H1 (cell line): ENCODE data around the gene LPXN. TPM values are rescaled to one million over a fixed set of nuclear protein-coding genes. Genes with fewer than 3 reads are reported as not detected.
A peak's percentile ranks its signal among the peaks of the same experiment; 100 is the strongest.

ENCODE experiments used
- CTCF ChIA-PET: fragments of 300-600 bp; sonication (Branson Sonifier 250); formaldehyde crosslinking; loops from one replicate; lab custom pipeline; 2021; ENCODE audit not compliant: partially characterized antibody; lab: Charles Lee
- POLR2A ChIA-PET: fragments of 300-600 bp; sonication (Branson Sonifier 250); formaldehyde crosslinking; loops from one replicate; lab custom pipeline; 2021; ENCODE audit warnings: inconsistent platforms; ENCODE audit not compliant: partially characterized antibody; lab: Charles Lee
- DNase-seq, 2 experiments: peaks; one replicate each; pipeline versions ENCODE4 v3.0.0 to v3.0.0-alpha.2; 2010 to 2022; ENCODE audit warnings: low spot score in 2 of 2, low read depth in 1 of 2, mixed read lengths in 1 of 2
- FAIRE-seq: peaks from 2 replicates; lab custom pipeline; 2011; peaks lifted over from hg19 to GRCh38; lab: Jason Lieb, UNC
- H2AFZ ChIP-seq: 2 replicates; pipeline ENCODE4 v1.8.1; 2012; ENCODE audit warnings: low read length, inconsistent platforms
- H2AK5ac ChIP-seq: 2 replicates; pipeline ENCODE4 v1.6.1; 2013; ENCODE audit warnings: low read depth, low read length
- H2BK120ac ChIP-seq: replicated peaks from 2 replicates; pipeline ENCODE3; 2013; ENCODE audit warnings: low read depth, low read length, inconsistent platforms
- H2BK12ac ChIP-seq: 2 replicates; pipeline ENCODE4 v1.6.1; 2013; ENCODE audit warnings: low read depth, low read length
- H2BK15ac ChIP-seq: 2 replicates; pipeline ENCODE4 v1.6.1; 2013; ENCODE audit warnings: low read length
- H2BK20ac ChIP-seq: 2 replicates; pipeline ENCODE4 v1.6.1; 2013; ENCODE audit warnings: low read length
- H2BK5ac ChIP-seq: 2 replicates; pipeline ENCODE4 v1.6.1; 2013; ENCODE audit warnings: low read depth, low read length
- H3K14ac ChIP-seq: 2 replicates; pipeline ENCODE4 v1.6.1; 2013; ENCODE audit warnings: inconsistent platforms; ENCODE audit not compliant: insufficient read length
- H3K18ac ChIP-seq: 2 replicates; pipeline ENCODE4 v1.6.1; 2013; ENCODE audit warnings: low read length; ENCODE audit errors: extremely low read depth
- H3K23ac ChIP-seq: 2 replicates; pipeline ENCODE4 v1.6.1; 2013; ENCODE audit warnings: inconsistent platforms; ENCODE audit not compliant: insufficient read length
- H3K23me2 ChIP-seq: 2 replicates; pipeline ENCODE4 v1.6.1; 2013; ENCODE audit warnings: low read depth, low read length
- H3K27ac ChIP-seq: 2 replicates; pipeline ENCODE4 v1.6.1; 2011; ENCODE audit warnings: low read depth, low read length, inconsistent platforms
- H3K27me3 ChIP-seq, 4 experiments: replicated peaks in 1 of 4; 1 replicate in 1 of 4; 2 replicates in 3 of 4; pipeline versions ENCODE4 v1.6.1 to v1.8.1; 2011 to 2013; ENCODE audit warnings: low read length in 3 of 4, mild to moderate bottlenecking in 3 of 4, inconsistent platforms in 2 of 4, mixed read lengths in 2 of 4, moderate library complexity in 1 of 4; ENCODE audit not compliant: control insufficient read depth in 3 of 4, insufficient read depth in 3 of 4; ENCODE audit errors: extremely low read depth in 1 of 4
- H3K36me3 ChIP-seq, 4 experiments: 2 replicates each; pipeline versions ENCODE4 v1.6.1 to v1.8.1; 2011 to 2013; ENCODE audit warnings: mild to moderate bottlenecking in 4 of 4, low read length in 3 of 4, moderate library complexity in 2 of 4, control low read depth in 1 of 4, inconsistent platforms in 1 of 4; ENCODE audit not compliant: insufficient read depth in 4 of 4, control insufficient read depth in 2 of 4
- H3K4ac ChIP-seq: replicated peaks from 2 replicates; pipeline ENCODE3; 2013; ENCODE audit warnings: low read length, low read depth, mixed read lengths, inconsistent platforms; ENCODE audit not compliant: insufficient read length
- H3K4me1 ChIP-seq, 4 experiments: replicated peaks in 1 of 4; 1 replicate in 1 of 4; 2 replicates in 3 of 4; pipeline versions ENCODE4 v1.6.1 to v1.8.1; 2011 to 2013; ENCODE audit warnings: low read length in 3 of 4, inconsistent platforms in 2 of 4, mixed read lengths in 1 of 4; ENCODE audit not compliant: insufficient read depth in 4 of 4, control insufficient read depth in 3 of 4
- H3K4me2 ChIP-seq, 2 experiments: 2 replicates each; pipeline versions ENCODE4 v1.6.1 to v1.8.1; 2011 to 2013; ENCODE audit warnings: low read depth in 2 of 2, low read length in 2 of 2, control low read depth in 1 of 2, inconsistent platforms in 1 of 2, mild to moderate bottlenecking in 1 of 2; ENCODE audit not compliant: insufficient read depth in 1 of 2
- H3K4me3 ChIP-seq, 4 experiments: fragments of 200-600, 300-600 bp in 1 of 4; sonication (generic), shearing (Covaris generic), sonication (Bioruptor Twin) in 1 of 4; 2 replicates each; pipeline versions ENCODE4 v1.5.1 to v1.8.1; 2011 to 2016; ENCODE audit warnings: low read length in 4 of 4, low read depth in 3 of 4, control low read depth in 2 of 4, inconsistent platforms in 2 of 4, mild to moderate bottlenecking in 2 of 4, mixed read lengths in 1 of 4, moderate library complexity in 1 of 4; ENCODE audit not compliant: insufficient read depth in 2 of 4; ENCODE audit errors: extremely low read depth in 1 of 4
- H3K56ac ChIP-seq: replicated peaks from 2 replicates; pipeline ENCODE3; 2013; ENCODE audit warnings: low read depth, mild to moderate bottlenecking, mixed read lengths, low read length, inconsistent platforms; ENCODE audit not compliant: insufficient read length
- H3K79me1 ChIP-seq: 2 replicates; pipeline ENCODE4 v1.6.1; 2013; ENCODE audit warnings: low read depth, low read length, control low read depth
- H3K79me2 ChIP-seq, 2 experiments: 2 replicates each; pipeline versions ENCODE4 v1.6.1 to v1.8.1; 2012 to 2013; ENCODE audit warnings: low read length in 2 of 2, mild to moderate bottlenecking in 2 of 2, inconsistent platforms in 1 of 2; ENCODE audit not compliant: insufficient read depth in 2 of 2, control insufficient read depth in 1 of 2
- H3K9ac ChIP-seq, 4 experiments: replicated peaks in 1 of 4; 1 replicate in 1 of 4; 2 replicates in 3 of 4; pipeline versions ENCODE4 v1.6.1 to v1.8.1; 2011 to 2013; ENCODE audit warnings: low read depth in 3 of 4, low read length in 3 of 4, control low read depth in 2 of 4, mild to moderate bottlenecking in 2 of 4, moderate library complexity in 2 of 4, inconsistent platforms in 1 of 4; ENCODE audit errors: extremely low read depth in 1 of 4
- H3K9me3 ChIP-seq, 2 experiments: 2 replicates each; pipeline versions ENCODE4 v1.6.1 to v1.8.1; 2012 to 2013; ENCODE audit warnings: mild to moderate bottlenecking in 2 of 2, moderate library complexity in 2 of 2, control low read depth in 1 of 2, inconsistent platforms in 1 of 2, low read depth in 1 of 2, low read length in 1 of 2, mixed read lengths in 1 of 2; ENCODE audit not compliant: insufficient read depth in 2 of 2
- H4K20me1 ChIP-seq, 2 experiments: replicated peaks in 1 of 2; 2 replicates each; pipeline versions ENCODE3 to v1.8.1; 2011 to 2013; ENCODE audit warnings: inconsistent platforms in 2 of 2, low read length in 2 of 2, mild to moderate bottlenecking in 1 of 2; ENCODE audit not compliant: insufficient read depth in 2 of 2, control insufficient read depth in 1 of 2
- H4K5ac ChIP-seq: 2 replicates; pipeline ENCODE4 v1.6.1; 2013; ENCODE audit warnings: low read length, low read depth, mixed read lengths, inconsistent platforms; ENCODE audit not compliant: insufficient read length
- H4K8ac ChIP-seq: 2 replicates; pipeline ENCODE4 v1.8.0; 2013; ENCODE audit warnings: mild to moderate bottlenecking, moderate library complexity, low read length, inconsistent platforms; ENCODE audit not compliant: insufficient read depth; ENCODE audit errors: extremely low read depth
- H4K91ac ChIP-seq: replicated peaks from 2 replicates; pipeline ENCODE3; 2013; ENCODE audit warnings: low read length, mixed read lengths, inconsistent platforms; ENCODE audit not compliant: insufficient read length
- MAFK ChIP-seq: IDR thresholded peaks from 2 replicates; pipeline ENCODE4 v1.6.1; 2012; ENCODE audit warnings: low read depth, mild to moderate bottlenecking, improper control_type of control experiment, low read length
- RBBP5 ChIP-seq: IDR thresholded peaks from 2 replicates; pipeline ENCODE4 v1.7.1; 2012; ENCODE audit warnings: low read depth, mild to moderate bottlenecking, inconsistent platforms, low read length, moderate library complexity, borderline replicate concordance
- WGBS, 2 experiments: shearing (Covaris generic) in 1 of 2; methylation state at CpG; one replicate each; pipeline versions ENCODE4 v1.1.6 to v1.1.7; 2013 to 2015; ENCODE audit warnings: low lambda C conversion rate in 2 of 2, mixed read lengths in 2 of 2, inconsistent platforms in 1 of 2, low coverage in 1 of 2, missing lambda C conversion rate in 1 of 2; ENCODE audit not compliant: insufficient replicate concordance in 2 of 2, insufficient coverage in 1 of 2, insufficient read length in 1 of 2; ENCODE audit errors: extremely low coverage in 1 of 2, missing lambda C conversion rate in 1 of 2; 5-methylcytosine and 5-hydroxymethylcytosine counted together
- polyA plus RNA-seq, 7 experiments: library from polyadenylated mRNA; depleted of rRNA in 3 of 7; stranded (reverse) in 5 of 7; unstranded in 2 of 7; fragments of >200 nt in 5 of 7; fragments of 200-250 nt in 2 of 7; gene quantifications; 1 replicate in 5 of 7; 2 replicates in 1 of 7; 4 replicates in 1 of 7; pipeline versions ENCODE4 v1.2.1 to v1.2.3, GENCODE V29; 2011 to 2013; ENCODE audit warnings: missing spikeins in 2 of 7, mixed read lengths in 2 of 7
- total RNA-seq: library from RNA; stranded (reverse); fragmentation: NEBNext Ultra II Directional; extraction: Animal tissue kit (Norgen Biotek cat#: 25700); gene quantifications from 2 replicates; pipeline ENCODE4 v1.2.1, GENCODE V29; 2021

LPXN gene
- total and polyA plus RNA-seq, 2 of the 8 experiments (the other 6 are each of a cell fraction or from before 2014, with no cell fraction given): 1.4 to 2.7 TPM

- no peak overlapping the region for H2BK12ac ChIP-seq
- H2BK120ac ChIP-seq: no peak overlapping the region
- H3K9me3 ChIP-seq: no peaks in the 10 kb centered on the region
- no peak overlapping the region for H4K8ac ChIP-seq
- no peak overlapping the region for H3K4me2 ChIP-seq
- no peak overlapping the region for H3K4me3 ChIP-seq
- no peak for FAIRE-seq
- TF ChIP-seq MAFK (0 out of 2 replicates have a peak, but pooled peaks have one; percentile 35), RBBP5 (no peak)
- TF ChIP-seq, all 59 proteins: peak for 1
- Histone ChIP-seq H3K23me2 (no peaks in the 10 kb centered on the region), H3K9ac (no peak overlapping the region), H3K18ac (no peak overlapping the region), H3K4ac (no peak overlapping the region), H4K5ac (no peak overlapping the region), H3K79me2 (no peaks in the 10 kb centered on the region), H3K79me1 (no peaks in the 10 kb centered on the region), H4K20me1 (no peaks in the 10 kb centered on the region), H3K27ac (no peak overlapping the region), H3K14ac (no peak overlapping the region), H3K23ac (no peak overlapping the region), H3K56ac (no peak overlapping the region), H3K27me3 (no peaks in the 10 kb centered on the region), H2BK20ac (no peak overlapping the region), H3K36me3 (peaks cover 29 to 95% (median 79%) of the 10 kb centered on the region in 4 experiments), H2BK15ac (no peak overlapping the region), H3K4me1 (no peaks in the 10 kb centered on the region), H2AFZ (no peak overlapping the region), H2BK5ac (no peak overlapping the region), H2AK5ac (no peak overlapping the region), H4K91ac (no peak overlapping the region)
- WGBS, 2 experiments: 92% methylated on average over 1 of the region's 1 CpG; no CpG with 5 or more reads in 1 of the 2 experiments
- DNase-seq: no peak
- ChIA-PET POLR2A (no interaction called here), CTCF (interaction anchor here (0.7 kb wide), 1 partner anchor 995 kb away, joined by 3 read pairs; no protein-coding TSS in a partner anchor)
These were observed 39.9 kb upstream of the LPXN start for GRCh38 chr11:58615559-58615958.
